Measurements from ENCODE around the gene FSIP1. TPM values are rescaled to one million over a fixed set of nuclear protein-coding genes. Genes with fewer than 3 reads are reported as not detected.

The FSIP1 gene
- total and polyA plus RNA-seq, 2 donors from 2014 or later, result 0.75 to 2.4 TPM

- no peak for TF ChIP-seq CTCF (IDR thresholded peaks at IDR 0.05; ENCODE audit: borderline replicate concordance, extremely low read depth, insufficient read depth)
- FAIRE-seq (no peak), DNase-seq (peak; percentile 71 to 93 (median 80))
- intact Hi-C loops (cut with DNase I), result loop anchor here (10.0 kb wide), 1 partner anchor 875 kb away; no protein-coding TSS in a partner anchor
- Histone ChIP-seq H3K4me1 (ENCODE audit: control insufficient read depth in 2 of 3, insufficient read depth in 2 of 3, low read depth in 1 of 3, low read length in 3 of 3) (peaks cover under 1 to 23% (median 11%) of the 10 kb centered on the region in 3 donors), H3K9ac (ENCODE audit: low read length in 3 of 3) (peak overlapping the region in 2 of 3 donors; percentile 24 to 65), H3K27me3 (ENCODE audit: control insufficient read depth, insufficient read depth, low read length) (no peaks in the 10 kb centered on the region), H3K4me3 (ENCODE audit: low read length in 3 of 3) (peak overlapping the region; percentile 73 to 89 (median 74)), H3K27ac (ENCODE audit: low read depth in 2 of 2, low read length in 2 of 2) (peak overlapping the region; percentile 88 to 91), H3K36me3 (ENCODE audit: control insufficient read depth in 2 of 3, insufficient read depth in 3 of 3, low read length in 3 of 3) (peaks cover 7 to 28% (median 14%) of the 10 kb centered on the region in 3 donors), H3K9me3 (ENCODE audit: control insufficient read depth in 2 of 3, insufficient read depth in 1 of 3, low read length in 3 of 3) (no peaks in the 10 kb centered on the region)
Measured at GRCh38 chr15:39579487-39580116, 203.0 kb downstream of the FSIP1 start.

GRCh38 chr15:39578851-39579486, 203.7 kb downstream of the FSIP1 start:
- peak overlapping the region; percentile 73 to 89 (median 74) for H3K4me3 ChIP-seq (ENCODE audit: low read length in 3 of 3)
- peak overlapping the region; percentile 88 to 91 for H3K27ac ChIP-seq (ENCODE audit: low read depth in 2 of 2, low read length in 2 of 2)
- H3K9ac ChIP-seq (ENCODE audit: low read length in 3 of 3), result peak overlapping the region in 2 of 3 donors; percentile 24 to 65
- peaks cover 0 to 20% (median 5%) of the 10 kb centered on the region in 3 donors for H3K4me1 ChIP-seq (ENCODE audit: control insufficient read depth in 2 of 3, insufficient read depth in 2 of 3, low read depth in 1 of 3, low read length in 3 of 3)
- peaks cover 7 to 22% (median 10%) of the 10 kb centered on the region in 3 donors for H3K36me3 ChIP-seq (ENCODE audit: control insufficient read depth in 2 of 3, insufficient read depth in 3 of 3, low read length in 3 of 3)
- no peaks in the 10 kb centered on the region for H3K27me3 ChIP-seq (ENCODE audit: control insufficient read depth, insufficient read depth, low read length)
- FAIRE-seq, result no peak
- H3K9me3 ChIP-seq (ENCODE audit: control insufficient read depth in 2 of 3, insufficient read depth in 1 of 3, low read length in 3 of 3), result no peaks in the 10 kb centered on the region
- no peak for DNase-seq
- TF ChIP-seq CTCF (IDR thresholded peaks at IDR 0.05; ENCODE audit: borderline replicate concordance, extremely low read depth, insufficient read depth), result no peak
- intact Hi-C loops (cut with DNase I), result no loop called here

- DNase-seq (no peak), FAIRE-seq (no peak)
- Histone ChIP-seq H3K9me3 (ENCODE audit: control insufficient read depth in 2 of 3, insufficient read depth in 1 of 3, low read length in 3 of 3) (no peaks in the 10 kb centered on the region), H3K27ac (ENCODE audit: low read depth in 2 of 2, low read length in 2 of 2) (no peak overlapping the region), H3K27me3 (ENCODE audit: control insufficient read depth, insufficient read depth, low read length) (no peaks in the 10 kb centered on the region), H3K9ac (ENCODE audit: low read length in 3 of 3) (no peak overlapping the region), H3K4me3 (ENCODE audit: low read length in 3 of 3) (no peak overlapping the region), H3K36me3 (ENCODE audit: control insufficient read depth in 2 of 3, insufficient read depth in 3 of 3, low read length in 3 of 3) (no peaks in the 10 kb centered on the region), H3K4me1 (ENCODE audit: control insufficient read depth in 2 of 3, insufficient read depth in 2 of 3, low read depth in 1 of 3, low read length in 3 of 3) (peaks cover 0 to 4% (median 4%) of the 10 kb centered on the region in 3 donors)
- intact Hi-C loops (cut with DNase I), result no loop called here
- TF ChIP-seq CTCF (IDR thresholded peaks at IDR 0.05; ENCODE audit: borderline replicate concordance, extremely low read depth, insufficient read depth), result no peak
Measured at GRCh38 chr15:39575180-39575579, 207.5 kb downstream of the FSIP1 start.
